ENCODE measurements around the gene KLHDC3.

KLHDC3 gene

DNA sequence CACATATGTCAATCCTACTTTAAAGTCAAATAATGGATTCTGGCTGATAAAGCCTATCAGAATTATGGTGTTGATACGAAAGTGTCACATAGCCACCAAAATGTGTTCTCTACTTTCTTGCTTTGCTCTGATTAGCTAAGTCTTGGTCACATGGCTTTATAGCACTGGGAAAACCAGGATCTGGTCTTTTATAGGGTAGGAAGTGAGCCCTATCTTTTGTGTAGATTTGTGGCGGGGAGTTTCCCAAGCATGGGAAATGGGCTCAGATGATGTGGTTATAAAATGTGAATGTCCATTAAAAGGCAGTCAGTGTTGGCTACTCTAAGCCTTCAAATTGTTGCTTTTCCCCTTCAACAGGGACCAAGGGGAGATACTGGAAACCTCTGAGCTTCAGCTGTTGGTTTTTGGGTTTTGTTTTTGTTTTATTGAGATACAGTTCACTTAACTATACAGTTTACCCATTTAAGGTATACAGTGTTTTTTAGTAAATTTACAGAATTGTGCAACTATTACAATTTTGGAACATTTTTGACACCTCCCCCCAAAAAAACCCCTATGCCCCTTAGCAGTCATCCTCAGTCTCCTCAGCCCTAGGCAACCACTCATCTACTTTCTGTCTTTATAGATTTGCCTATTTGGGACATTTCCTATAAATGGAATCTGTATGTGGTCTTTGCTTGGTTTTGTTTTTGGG is 19.6 kb downstream of the KLHDC3 start:
- H4K91ac ChIP-seq (ENCODE audit: low read depth, low read length, poor library complexity) = no peak overlapping the region
- H3K4me1 ChIP-seq (ENCODE audit: control insufficient read depth in 2 of 2, insufficient read depth in 1 of 2, low read depth in 1 of 2, low read length in 2 of 2) = peaks cover 0 to 3% of the 10 kb centered on the region in 2 donors
- H2BK5ac ChIP-seq (ENCODE audit: low read length) = no peak overlapping the region
- H3K27ac ChIP-seq (replicated peaks; ENCODE audit: low read length) = no peak overlapping the region
- peaks cover 4% of the 10 kb centered on the region for H3K79me1 ChIP-seq (ENCODE audit: low read depth, low read length)
- no peak overlapping the region for H2BK12ac ChIP-seq (ENCODE audit: low read length)
- H3K18ac ChIP-seq (ENCODE audit: low read length) = no peak overlapping the region
- no peak overlapping the region for H3K4me3 ChIP-seq (ENCODE audit: low read length in 2 of 2)
- no peak for DNase-seq (ENCODE audit: low spot score)
- H2AK5ac ChIP-seq (ENCODE audit: low read depth, low read length) = no peak overlapping the region
- no peak overlapping the region for H3K9ac ChIP-seq (ENCODE audit: low read depth, low read length, poor library complexity)
- no peak overlapping the region for H3K4me2 ChIP-seq (ENCODE audit: insufficient read depth, low read length, poor library complexity, severe bottlenecking)
- no peak overlapping the region for H3K4ac ChIP-seq (ENCODE audit: low read length)
- peaks cover 47 to 83% of the 10 kb centered on the region in 2 donors for H3K36me3 ChIP-seq (replicated peaks in 1 of 2; ENCODE audit: control insufficient read depth in 2 of 2, insufficient read depth in 2 of 2, low read length in 2 of 2)
- no peak overlapping the region for H2AFZ ChIP-seq (ENCODE audit: low read length)
- H2BK15ac ChIP-seq (ENCODE audit: low read length) = no peak overlapping the region
- H3K27me3 ChIP-seq (ENCODE audit: control insufficient read depth in 3 of 3, insufficient read depth in 3 of 3, low read depth in 1 of 3, low read length in 3 of 3) = no peaks in the 10 kb centered on the region
- no peak overlapping the region for H2BK120ac ChIP-seq (ENCODE audit: low read depth, low read length)
- no peak overlapping the region for H3K14ac ChIP-seq (ENCODE audit: low read length)
- no CpG with 5 or more reads among the region's 2 CpGs for WGBS, 2 donors (ENCODE audit: extremely low coverage in 2 of 2, insufficient read length in 2 of 2, insufficient replicate concordance in 1 of 2)
- no peak overlapping the region for H4K8ac ChIP-seq (ENCODE audit: low read depth, low read length)
- no peak overlapping the region for H3K23ac ChIP-seq (ENCODE audit: low read depth, low read length, poor library complexity)
- H3K9me3 ChIP-seq (replicated peaks in 1 of 2; ENCODE audit: control insufficient read depth in 2 of 2, insufficient read depth in 1 of 2, low read depth in 1 of 2, low read length in 2 of 2) = no peaks in the 10 kb centered on the region

DNA sequence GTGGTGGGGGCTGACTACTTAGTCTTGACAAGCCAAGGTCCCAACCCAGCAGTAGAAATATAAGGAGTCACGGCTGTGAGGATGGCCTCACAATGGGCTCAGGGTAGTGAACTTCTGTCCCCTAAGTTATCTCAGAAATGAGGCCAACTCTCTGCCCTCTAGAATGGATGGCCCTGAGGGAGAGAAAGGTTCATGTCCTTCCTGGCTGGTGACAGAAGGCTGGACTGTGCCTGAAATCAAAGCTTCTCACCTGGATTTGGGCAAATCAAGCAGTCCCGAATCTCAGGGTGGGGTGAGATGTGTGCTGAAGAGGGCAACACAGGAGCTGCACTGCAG is 20.1 kb downstream of the KLHDC3 start:
- no peak overlapping the region for H2BK12ac ChIP-seq (ENCODE audit: low read length)
- H2AFZ ChIP-seq (ENCODE audit: low read length) = no peak overlapping the region
- peaks cover 47 to 83% of the 10 kb centered on the region in 2 donors for H3K36me3 ChIP-seq (replicated peaks in 1 of 2; ENCODE audit: control insufficient read depth in 2 of 2, insufficient read depth in 2 of 2, low read length in 2 of 2)
- no peak overlapping the region for H3K9ac ChIP-seq (ENCODE audit: low read depth, low read length, poor library complexity)
- H2BK15ac ChIP-seq (ENCODE audit: low read length) = no peak overlapping the region
- H2BK120ac ChIP-seq (ENCODE audit: low read depth, low read length) = no peak overlapping the region
- peaks cover 4% of the 10 kb centered on the region for H3K79me1 ChIP-seq (ENCODE audit: low read depth, low read length)
- no peak overlapping the region for H4K8ac ChIP-seq (ENCODE audit: low read depth, low read length)
- no peak overlapping the region for H4K91ac ChIP-seq (ENCODE audit: low read depth, low read length, poor library complexity)
- H3K18ac ChIP-seq (ENCODE audit: low read length) = no peak overlapping the region
- H3K4me1 ChIP-seq (ENCODE audit: control insufficient read depth in 2 of 2, insufficient read depth in 1 of 2, low read depth in 1 of 2, low read length in 2 of 2) = peaks cover 0 to 3% of the 10 kb centered on the region in 2 donors
- H3K27ac ChIP-seq (replicated peaks; ENCODE audit: low read length) = no peak overlapping the region
- no CpG with 5 or more reads among the region's 2 CpGs for WGBS, 2 donors (ENCODE audit: extremely low coverage in 2 of 2, insufficient read length in 2 of 2, insufficient replicate concordance in 1 of 2)
- no peak overlapping the region for H3K23ac ChIP-seq (ENCODE audit: low read depth, low read length, poor library complexity)
- no peak for DNase-seq (ENCODE audit: low spot score)
- no peaks in the 10 kb centered on the region for H3K9me3 ChIP-seq (replicated peaks in 1 of 2; ENCODE audit: control insufficient read depth in 2 of 2, insufficient read depth in 1 of 2, low read depth in 1 of 2, low read length in 2 of 2)
- no peak overlapping the region for H2AK5ac ChIP-seq (ENCODE audit: low read depth, low read length)
- no peaks in the 10 kb centered on the region for H3K27me3 ChIP-seq (ENCODE audit: control insufficient read depth in 3 of 3, insufficient read depth in 3 of 3, low read depth in 1 of 3, low read length in 3 of 3)
- H3K4me2 ChIP-seq (ENCODE audit: insufficient read depth, low read length, poor library complexity, severe bottlenecking) = no peak overlapping the region
- H3K4ac ChIP-seq (ENCODE audit: low read length) = no peak overlapping the region
- H3K4me3 ChIP-seq (ENCODE audit: low read length in 2 of 2) = no peak overlapping the region
- H2BK5ac ChIP-seq (ENCODE audit: low read length) = no peak overlapping the region
- H3K14ac ChIP-seq (ENCODE audit: low read length) = no peak overlapping the region

DNA sequence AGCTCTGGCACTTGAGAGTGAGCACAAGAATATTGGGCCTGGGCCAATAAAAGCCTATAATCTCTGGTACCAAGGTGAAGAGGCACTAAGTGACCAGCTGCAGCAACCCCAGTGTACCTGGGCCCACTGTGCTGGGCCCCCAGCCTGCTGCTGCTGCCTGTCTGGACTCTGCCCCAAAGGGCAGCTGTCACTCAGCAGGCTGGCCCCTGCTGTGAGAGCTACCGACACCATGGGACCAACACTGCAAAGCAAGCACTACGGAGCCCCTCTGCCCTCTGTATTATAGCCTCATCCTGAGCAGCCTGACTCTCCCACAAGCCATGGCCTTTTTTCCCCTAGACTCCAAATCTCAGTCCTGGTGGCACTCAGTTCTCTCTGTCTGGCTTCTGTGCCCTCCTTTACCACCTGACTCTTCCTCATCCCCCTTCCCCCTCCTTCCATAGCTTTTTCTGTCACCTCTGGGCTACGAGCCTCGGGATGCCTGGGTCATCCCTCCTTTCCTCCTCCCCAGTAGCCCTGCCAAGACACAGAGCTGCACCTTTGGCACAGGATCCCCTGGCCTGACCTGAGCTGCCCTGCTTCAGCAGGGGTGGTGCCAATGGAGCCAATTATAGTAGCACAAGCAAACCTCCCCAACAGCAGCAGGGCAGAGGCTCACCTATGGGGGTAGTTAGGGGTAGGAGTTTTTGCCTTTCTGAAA is 21.6 kb downstream of the KLHDC3 start:
- Histone ChIP-seq H3K36me3 (replicated peaks in 1 of 2; ENCODE audit: control insufficient read depth in 2 of 2, insufficient read depth in 2 of 2, low read length in 2 of 2) (peaks cover 50 to 83% of the 10 kb centered on the region in 2 donors), H2AFZ (ENCODE audit: low read length) (no peak overlapping the region)
- DNase-seq (ENCODE audit: low spot score) = no peak

DNA sequence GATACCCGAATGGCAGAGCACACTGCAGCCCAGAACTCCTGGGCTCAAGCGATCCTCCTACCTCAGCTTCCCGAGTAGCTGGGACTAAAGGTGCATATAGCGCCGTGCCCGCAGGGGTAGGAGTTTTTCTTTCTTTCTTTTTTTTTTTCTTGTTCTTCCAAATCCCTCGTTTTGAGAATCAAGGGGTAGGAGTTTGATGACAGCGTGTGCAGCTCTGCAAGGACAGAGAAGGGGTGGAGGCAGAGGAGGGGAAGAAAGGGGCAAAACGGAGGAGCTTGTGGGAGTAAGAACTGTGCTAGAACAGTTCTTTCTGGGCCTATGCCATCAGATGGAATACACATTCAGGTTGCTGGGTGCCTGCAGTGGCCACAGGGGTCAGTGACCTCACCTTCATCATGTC is 22.7 kb downstream of the KLHDC3 start:
- no peak overlapping the region for H3K4me3 ChIP-seq (ENCODE audit: low read length in 2 of 2)
- no peak overlapping the region for H3K4ac ChIP-seq (ENCODE audit: low read length)
- H3K79me1 ChIP-seq (ENCODE audit: low read depth, low read length) = peaks cover 4% of the 10 kb centered on the region
- H3K27me3 ChIP-seq (ENCODE audit: control insufficient read depth in 3 of 3, insufficient read depth in 3 of 3, low read depth in 1 of 3, low read length in 3 of 3) = no peaks in the 10 kb centered on the region
- no peak overlapping the region for H3K27ac ChIP-seq (replicated peaks; ENCODE audit: low read length)
- H2BK5ac ChIP-seq (ENCODE audit: low read length) = no peak overlapping the region
- no peak overlapping the region for H3K18ac ChIP-seq (ENCODE audit: low read length)
- H2AK5ac ChIP-seq (ENCODE audit: low read depth, low read length) = no peak overlapping the region
- no peak overlapping the region for H3K9ac ChIP-seq (ENCODE audit: low read depth, low read length, poor library complexity)
- no peak overlapping the region for H3K4me2 ChIP-seq (ENCODE audit: insufficient read depth, low read length, poor library complexity, severe bottlenecking)
- peaks cover 53 to 87% of the 10 kb centered on the region in 2 donors for H3K36me3 ChIP-seq (replicated peaks in 1 of 2; ENCODE audit: control insufficient read depth in 2 of 2, insufficient read depth in 2 of 2, low read length in 2 of 2)
- H4K8ac ChIP-seq (ENCODE audit: low read depth, low read length) = no peak overlapping the region
- H3K23ac ChIP-seq (ENCODE audit: low read depth, low read length, poor library complexity) = no peak overlapping the region
- no peak for DNase-seq (ENCODE audit: low spot score)
- H2BK15ac ChIP-seq (ENCODE audit: low read length) = no peak overlapping the region
- H4K91ac ChIP-seq (ENCODE audit: low read depth, low read length, poor library complexity) = no peak overlapping the region
- H3K4me1 ChIP-seq (ENCODE audit: control insufficient read depth in 2 of 2, insufficient read depth in 1 of 2, low read depth in 1 of 2, low read length in 2 of 2) = peaks cover 0 to 3% of the 10 kb centered on the region in 2 donors
- no peak overlapping the region for H2BK120ac ChIP-seq (ENCODE audit: low read depth, low read length)
- H3K9me3 ChIP-seq (replicated peaks in 1 of 2; ENCODE audit: control insufficient read depth in 2 of 2, insufficient read depth in 1 of 2, low read depth in 1 of 2, low read length in 2 of 2) = no peaks in the 10 kb centered on the region
- WGBS, 2 donors (ENCODE audit: extremely low coverage in 2 of 2, insufficient read length in 2 of 2, insufficient replicate concordance in 1 of 2) = no CpG with 5 or more reads among the region's 9 CpGs
- H2AFZ ChIP-seq (ENCODE audit: low read length) = no peak overlapping the region
- no peak overlapping the region for H2BK12ac ChIP-seq (ENCODE audit: low read length)
- H3K14ac ChIP-seq (ENCODE audit: low read length) = no peak overlapping the region

More for the DNA sequence above, 21.6 kb downstream of the KLHDC3 start:
- Histone ChIP-seq H4K8ac (ENCODE audit: low read depth, low read length) (no peak overlapping the region), H3K4me3 (ENCODE audit: low read length in 2 of 2) (no peak overlapping the region), H3K4me1 (ENCODE audit: control insufficient read depth in 2 of 2, insufficient read depth in 1 of 2, low read depth in 1 of 2, low read length in 2 of 2) (peaks cover 0 to 3% of the 10 kb centered on the region in 2 donors), H3K23ac (ENCODE audit: low read depth, low read length, poor library complexity) (no peak overlapping the region), H2BK5ac (ENCODE audit: low read length) (no peak overlapping the region), H3K9me3 (replicated peaks in 1 of 2; ENCODE audit: control insufficient read depth in 2 of 2, insufficient read depth in 1 of 2, low read depth in 1 of 2, low read length in 2 of 2) (no peaks in the 10 kb centered on the region), H3K9ac (ENCODE audit: low read depth, low read length, poor library complexity) (no peak overlapping the region), H3K27ac (replicated peaks; ENCODE audit: low read length) (no peak overlapping the region), H2BK12ac (ENCODE audit: low read length) (no peak overlapping the region), H3K4ac (ENCODE audit: low read length) (no peak overlapping the region), H3K79me1 (ENCODE audit: low read depth, low read length) (peaks cover 4% of the 10 kb centered on the region), H3K14ac (ENCODE audit: low read length) (no peak overlapping the region), H2AK5ac (ENCODE audit: low read depth, low read length) (no peak overlapping the region), H2BK15ac (ENCODE audit: low read length) (no peak overlapping the region), H4K91ac (ENCODE audit: low read depth, low read length, poor library complexity) (no peak overlapping the region), H3K18ac (ENCODE audit: low read length) (no peak overlapping the region), H3K27me3 (ENCODE audit: control insufficient read depth in 3 of 3, insufficient read depth in 3 of 3, low read depth in 1 of 3, low read length in 3 of 3) (no peaks in the 10 kb centered on the region), H3K4me2 (ENCODE audit: insufficient read depth, low read length, poor library complexity, severe bottlenecking) (no peak overlapping the region), H2BK120ac (ENCODE audit: low read depth, low read length) (no peak overlapping the region)
- WGBS, 2 donors (ENCODE audit: extremely low coverage in 2 of 2, insufficient read length in 2 of 2, insufficient replicate concordance in 1 of 2) = no CpG with 5 or more reads among the region's 4 CpGs

All from neuronal stem cell (in vitro differentiated cells).